NCI-H2196 (cell line): ENCODE results near the gene EIF4EBP2.

Source experiments
- DNase-seq: peaks from one replicate; lab custom pipeline; 2025; ENCODE audit not compliant: unreplicated experiment; lab: John Stamatoyannopoulos, UW

The EIF4EBP2 gene

DNA sequence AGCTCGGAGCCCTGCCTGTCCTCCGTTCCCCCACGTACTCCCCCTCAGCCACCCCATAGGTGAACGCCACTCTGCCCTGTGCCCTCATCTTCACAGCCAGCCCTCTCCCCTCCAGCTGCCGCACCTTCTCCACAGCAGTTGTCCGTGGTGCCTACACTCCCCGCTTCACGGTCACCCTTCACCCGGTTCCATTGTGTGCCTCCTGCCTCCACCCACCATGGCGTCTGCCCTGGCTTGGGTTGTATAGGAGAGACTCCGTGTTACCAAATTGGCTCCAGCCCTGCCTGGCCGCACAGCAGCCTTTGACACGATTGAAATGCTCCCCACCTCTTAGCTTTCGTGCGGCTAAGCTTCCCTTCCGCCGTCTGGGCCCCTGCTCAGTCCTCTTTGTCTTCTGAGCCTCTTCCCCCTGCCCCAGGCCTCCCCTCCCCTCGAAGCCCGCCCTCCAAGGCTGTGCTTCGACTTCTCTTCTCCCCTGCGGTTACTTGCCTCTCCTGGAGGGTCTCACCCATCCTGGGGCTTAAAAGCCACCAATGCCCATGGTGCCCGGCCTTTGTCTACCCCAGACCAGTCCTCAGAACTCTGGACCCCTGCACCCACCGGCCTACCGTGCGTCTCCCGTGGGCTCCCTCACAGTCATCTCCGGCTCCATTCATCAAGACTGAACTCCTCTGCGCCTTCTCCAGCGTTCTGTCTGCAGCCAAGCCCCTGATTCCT is 56.0 kb downstream of the EIF4EBP2 start:
- no peak for DNase-seq

DNA sequence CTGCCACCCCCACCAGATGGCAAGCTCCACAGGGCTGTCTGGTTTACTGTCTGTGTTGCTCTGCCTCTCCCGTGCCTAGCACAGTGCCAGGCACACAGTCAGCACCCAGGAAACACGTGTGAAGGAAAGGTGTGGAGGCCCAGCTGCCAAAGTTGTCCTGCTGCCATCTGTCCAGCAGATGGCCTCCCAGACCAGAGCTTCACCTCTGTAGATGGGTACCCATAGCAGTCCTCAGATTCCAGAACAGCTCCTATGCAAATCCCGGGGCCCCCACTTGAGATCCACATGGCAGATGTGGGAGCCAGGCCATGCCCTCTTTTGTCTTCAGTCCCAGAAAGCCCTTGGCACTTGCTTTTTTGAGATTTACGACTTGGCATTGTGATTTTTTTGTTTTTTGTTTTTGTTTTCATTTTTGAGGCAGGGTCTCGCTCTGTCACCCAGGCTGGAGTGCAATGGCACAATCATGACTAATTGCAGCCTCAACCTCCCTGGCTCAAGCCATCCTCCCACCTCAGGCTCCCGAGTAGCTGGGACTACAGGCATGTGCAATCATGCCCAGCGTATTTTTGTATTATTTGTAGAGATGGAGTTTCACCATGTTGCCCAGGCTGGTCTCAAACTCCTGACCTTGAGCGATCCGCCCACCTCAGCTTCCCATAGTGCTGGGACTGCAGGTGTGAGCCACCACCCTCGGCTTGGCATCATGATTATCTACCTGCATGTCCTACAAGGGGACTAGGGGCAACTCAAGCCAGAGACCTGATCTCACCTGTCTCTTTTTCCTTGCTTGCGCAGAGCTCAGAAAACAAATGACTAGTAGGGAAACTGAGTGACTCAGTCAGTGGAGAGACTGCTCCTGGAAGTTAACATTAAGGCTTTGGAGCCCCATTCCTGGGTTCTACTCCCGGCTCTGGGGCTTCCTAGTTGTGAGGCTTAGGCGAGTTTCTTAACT is 57.7 kb downstream of the EIF4EBP2 start:
- peak; percentile 29 for DNase-seq

- DNase-seq = peak; percentile 71
Observed at GRCh38 chr10:70462349-70462984, 58.5 kb downstream of the EIF4EBP2 start.

- no peak for DNase-seq
Observed at GRCh38 chr10:70465278-70465677, 61.3 kb downstream of the EIF4EBP2 start.

- DNase-seq = no peak
Observed at GRCh38 chr10:70465832-70466231, 61.9 kb downstream of the EIF4EBP2 start.

GRCh38 chr10:70466951-70467350 is 63.0 kb downstream of the EIF4EBP2 start:
- no peak for DNase-seq

GRCh38 chr10:70472799-70473454 is 69.0 kb downstream of the EIF4EBP2 start:
- DNase-seq = no peak

DNA sequence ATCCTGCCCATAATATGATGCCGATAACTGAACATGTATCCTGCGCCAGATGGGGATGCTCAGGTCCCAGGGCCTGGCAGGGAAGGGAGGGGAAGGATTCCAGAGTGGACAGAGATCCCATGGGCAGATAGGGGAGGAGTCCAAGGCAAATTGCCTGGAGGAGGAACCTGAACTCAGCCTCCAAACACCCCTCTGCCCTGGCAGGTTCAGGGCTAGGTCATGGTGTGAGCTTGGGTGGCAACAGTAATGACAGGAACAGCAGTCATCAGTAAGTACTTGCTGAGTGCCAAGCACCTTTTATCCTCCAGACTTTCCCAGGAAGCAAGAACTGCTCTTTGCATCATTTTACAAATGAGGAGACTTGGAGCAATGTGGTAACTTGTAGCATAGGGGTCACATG is 70.8 kb downstream of the EIF4EBP2 start:
- no peak for DNase-seq

GRCh38 chr10:70475661-70476060 is 71.7 kb downstream of the EIF4EBP2 start:
- no peak for DNase-seq

DNA sequence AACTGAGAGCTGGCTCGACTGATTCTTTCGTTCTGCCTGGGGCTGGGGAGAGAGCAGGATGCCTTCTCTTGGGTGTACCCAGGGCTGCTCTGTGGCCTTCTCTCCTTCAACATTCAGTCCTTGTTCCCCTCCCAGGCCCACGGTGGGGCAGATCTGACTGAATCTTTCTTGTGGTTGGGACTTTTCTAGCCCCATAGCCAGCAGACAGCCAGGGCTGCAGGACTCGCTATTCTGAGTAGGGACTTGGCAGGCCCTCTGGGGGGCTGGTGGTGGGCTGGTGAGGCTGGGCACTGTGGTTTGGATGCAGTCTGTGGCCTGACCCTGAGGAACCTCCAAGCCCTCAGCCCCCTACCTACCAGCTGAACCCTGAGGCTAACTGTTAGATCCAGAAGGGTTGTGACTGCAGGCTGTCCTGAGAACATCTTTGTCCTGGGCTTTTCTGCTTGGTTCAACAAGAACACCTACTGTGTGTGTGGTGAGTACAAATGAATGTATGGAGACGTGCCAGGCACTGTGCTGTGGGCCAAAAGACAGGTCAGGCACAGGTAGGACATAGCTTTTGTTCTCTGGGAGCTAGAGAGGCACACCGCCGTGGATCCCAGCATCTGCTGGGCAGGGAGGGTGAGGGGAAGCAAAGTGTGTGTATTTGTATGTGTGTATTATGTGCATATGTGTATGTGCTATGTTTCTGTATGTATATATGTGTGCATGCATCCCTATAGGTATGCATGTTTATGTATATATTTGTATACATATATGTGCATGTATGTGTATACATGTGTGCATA is 72.5 kb downstream of the EIF4EBP2 start:
- DNase-seq = no peak

DNA sequence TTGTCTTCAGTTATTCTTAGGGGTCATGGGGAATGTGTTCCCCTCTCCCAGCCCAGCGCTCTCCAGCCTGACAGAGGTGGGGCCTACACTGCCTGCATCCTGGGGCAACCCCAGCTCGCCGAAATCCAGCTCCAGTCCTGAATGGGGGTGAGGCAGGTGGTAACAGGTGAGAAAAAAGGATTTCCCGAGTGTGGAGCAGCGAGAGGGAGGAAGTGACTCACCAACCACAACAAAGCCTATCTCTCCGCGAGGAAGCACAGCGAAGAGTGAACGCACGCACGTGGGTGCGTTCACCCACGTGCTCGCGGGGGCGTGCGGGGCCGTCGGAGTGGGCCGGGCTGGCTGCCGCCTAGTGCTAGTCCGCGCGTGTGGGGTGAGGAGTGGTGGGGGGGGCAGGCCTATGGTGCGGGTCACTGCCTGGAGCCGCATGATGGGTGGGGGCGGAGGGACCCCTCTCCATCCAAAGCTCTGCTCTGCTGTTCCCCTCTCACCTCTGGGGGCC is 73.8 kb downstream of the EIF4EBP2 start:
- DNase-seq = peak; percentile 15
